OCI-LY3 (cell line): Measurements from ENCODE around the gene RAE1.

Source experiments
- H2AFZ ChIP-seq: fragments of 200-600, 300-600 bp; shearing (Covaris generic); 2 replicates; pipeline ENCODE4 v1.6.0; 2014; ENCODE audit warnings: antibody characterized with exemption, low read depth, low read length
- H3K27ac ChIP-seq: fragments of 200-600, 300-600 bp; sonication (generic); 2 replicates; pipeline ENCODE4 v1.5.1; 2014; ENCODE audit warnings: mild to moderate bottlenecking, low read length, moderate library complexity, mixed read lengths
- H3K27me3 ChIP-seq: fragments of 200-600, 300-600 bp; sonication (generic); 2 replicates; pipeline ENCODE4 v1.6.1; 2014; ENCODE audit warnings: low read depth, low read length, mixed read lengths
- H3K36me3 ChIP-seq: fragments of 200-600, 300-600 bp; sonication (generic); replicated peaks from 2 replicates; pipeline ENCODE3; 2014; ENCODE audit warnings: low read depth, low read length, mixed read lengths
- H3K4me1 ChIP-seq: fragments of 300-600, 200-600 bp; sonication (generic); 2 replicates; pipeline ENCODE4 v1.6.1; 2014; ENCODE audit warnings: low read length, mixed read lengths
- H3K4me2 ChIP-seq: fragments of 200-600, 300-600 bp; sonication (generic); 2 replicates; pipeline ENCODE4 v1.6.1; 2014; ENCODE audit warnings: low read length, mixed read lengths
- H3K4me3 ChIP-seq: fragments of 300-600, 200-600 bp; sonication (generic); 2 replicates; pipeline ENCODE4 v1.5.1; 2014; ENCODE audit warnings: antibody characterized with exemption, mild to moderate bottlenecking, low read length, moderate library complexity
- H3K79me2 ChIP-seq: fragments of 300-600, 200-600 bp; shearing (Covaris generic); 2 replicates; pipeline ENCODE4 v1.6.1; 2014; ENCODE audit warnings: mild to moderate bottlenecking, low read length, mixed read lengths
- H3K9ac ChIP-seq: fragments of 300-600, 200-600 bp; shearing (Covaris generic); 2 replicates; pipeline ENCODE4 v1.6.0; 2014; ENCODE audit warnings: mild to moderate bottlenecking, low read length, moderate library complexity
- H3K9me3 ChIP-seq: fragments of 200-600, 300-600 bp; shearing (Covaris generic); 2 replicates; pipeline ENCODE4 v1.6.1; 2014; ENCODE audit warnings: low read length, mixed read lengths; ENCODE audit not compliant: insufficient read depth
- H4K20me1 ChIP-seq: fragments of 200-600, 300-600 bp; sonication (generic); 2 replicates; pipeline ENCODE4 v1.6.1; 2016; ENCODE audit warnings: low read length, mixed read lengths; ENCODE audit not compliant: insufficient read depth
- EZH2phosphoT487 ChIP-seq: fragments of 200-600 bp; shearing (Covaris generic); IDR thresholded peaks from 2 replicates; pipeline ENCODE4 v1.6.1; 2018; ENCODE audit warnings: antibody characterized with exemption, mixed run types, low read depth
- TF ChIP-seq, protein P1 (sequence below): fragments of 200-600, 300-600 bp; sonication (generic); IDR thresholded peaks from 2 replicates; pipeline ENCODE4 v1.5.1; 2014; ENCODE audit warnings: antibody characterized with exemption, low read length, low read depth

The RAE1 gene

DNA sequence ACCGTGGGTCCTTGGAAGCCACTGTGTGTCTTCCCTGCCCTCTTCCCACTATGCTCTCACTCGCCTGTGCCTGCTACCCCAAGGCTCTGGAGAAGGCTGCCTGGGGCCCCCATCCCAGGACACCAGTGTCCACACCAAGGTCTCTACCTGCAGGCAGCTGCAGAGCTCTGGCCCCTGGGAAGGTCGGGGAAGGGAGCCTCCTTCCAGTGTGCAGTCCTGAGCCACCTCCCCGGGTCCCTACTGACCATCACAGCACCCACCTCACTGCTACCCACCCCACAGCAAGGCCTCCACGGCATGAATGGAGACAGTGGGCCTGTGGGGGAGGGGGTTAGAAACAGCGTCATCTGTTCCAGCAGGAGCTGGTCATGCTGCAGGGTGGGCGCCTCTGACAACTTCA is 75.8 kb downstream of the RAE1 start:
- TF ChIP-seq, protein P1, sequence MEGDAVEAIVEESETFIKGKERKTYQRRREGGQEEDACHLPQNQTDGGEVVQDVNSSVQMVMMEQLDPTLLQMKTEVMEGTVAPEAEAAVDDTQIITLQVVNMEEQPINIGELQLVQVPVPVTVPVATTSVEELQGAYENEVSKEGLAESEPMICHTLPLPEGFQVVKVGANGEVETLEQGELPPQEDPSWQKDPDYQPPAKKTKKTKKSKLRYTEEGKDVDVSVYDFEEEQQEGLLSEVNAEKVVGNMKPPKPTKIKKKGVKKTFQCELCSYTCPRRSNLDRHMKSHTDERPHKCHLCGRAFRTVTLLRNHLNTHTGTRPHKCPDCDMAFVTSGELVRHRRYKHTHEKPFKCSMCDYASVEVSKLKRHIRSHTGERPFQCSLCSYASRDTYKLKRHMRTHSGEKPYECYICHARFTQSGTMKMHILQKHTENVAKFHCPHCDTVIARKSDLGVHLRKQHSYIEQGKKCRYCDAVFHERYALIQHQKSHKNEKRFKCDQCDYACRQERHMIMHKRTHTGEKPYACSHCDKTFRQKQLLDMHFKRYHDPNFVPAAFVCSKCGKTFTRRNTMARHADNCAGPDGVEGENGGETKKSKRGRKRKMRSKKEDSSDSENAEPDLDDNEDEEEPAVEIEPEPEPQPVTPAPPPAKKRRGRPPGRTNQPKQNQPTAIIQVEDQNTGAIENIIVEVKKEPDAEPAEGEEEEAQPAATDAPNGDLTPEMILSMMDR: no peak
- TF ChIP-seq EZH2phosphoT487: no peak
- no peaks in the 10 kb centered on the region for H3K36me3 ChIP-seq
- H3K27ac ChIP-seq: no peak overlapping the region
- H4K20me1 ChIP-seq: no peaks in the 10 kb centered on the region
- no peaks in the 10 kb centered on the region for H3K79me2 ChIP-seq
- peaks cover 45% of the 10 kb centered on the region for H3K27me3 ChIP-seq
- no peak overlapping the region for H3K4me3 ChIP-seq
- peaks cover 36% of the 10 kb centered on the region for H3K4me1 ChIP-seq
- peak overlapping the region; percentile 2; the same call in 1 of the 2 replicates for H3K4me2 ChIP-seq
- no peak overlapping the region for H3K9ac ChIP-seq
- no peaks in the 10 kb centered on the region for H3K9me3 ChIP-seq
- H2AFZ ChIP-seq: no peak overlapping the region

DNA sequence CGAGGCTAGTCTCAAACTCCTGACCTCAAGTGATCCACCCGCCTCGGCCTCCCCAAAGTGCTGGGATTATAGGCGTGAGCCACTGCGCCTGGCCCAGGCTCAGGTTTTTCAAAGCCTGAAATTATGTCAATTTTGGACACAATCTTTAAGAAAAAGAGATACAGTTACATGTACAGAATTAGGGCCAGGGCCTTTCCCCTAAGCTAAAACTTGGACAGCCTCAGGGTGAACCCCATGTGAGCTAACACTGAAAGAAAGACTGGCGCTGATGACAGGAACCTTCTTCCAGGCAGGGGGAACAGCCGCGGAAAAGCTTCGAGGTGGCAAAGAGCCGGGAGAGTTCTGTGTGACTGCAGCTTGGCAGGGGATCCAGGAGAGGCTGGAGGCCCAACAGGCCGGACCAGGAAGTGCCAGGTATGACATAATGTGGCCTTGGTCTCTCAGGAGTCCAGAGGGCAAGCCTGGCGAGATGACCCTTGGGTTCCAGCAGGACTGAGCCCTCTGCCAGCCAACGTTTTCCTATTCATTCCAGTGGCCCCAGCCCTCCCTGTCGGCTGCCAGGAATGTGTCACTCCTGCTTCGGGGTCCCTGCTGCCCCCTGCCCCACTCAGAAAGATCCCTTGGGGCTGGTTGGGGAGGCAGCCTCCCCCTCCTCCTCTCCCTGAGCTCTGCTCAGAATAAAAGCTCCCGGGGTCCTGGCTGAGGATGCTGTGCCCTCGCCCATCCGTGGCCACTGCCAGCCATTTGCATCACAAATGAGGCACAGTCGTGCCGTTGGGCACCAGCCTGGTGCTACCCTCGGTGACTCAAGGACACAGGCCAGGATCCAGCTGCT is 77.5 kb downstream of the RAE1 start:
- H4K20me1 ChIP-seq: no peaks in the 10 kb centered on the region
- peaks cover 30% of the 10 kb centered on the region for H3K27me3 ChIP-seq
- H3K4me3 ChIP-seq: no peak overlapping the region
- H3K79me2 ChIP-seq: no peaks in the 10 kb centered on the region
- no peaks in the 10 kb centered on the region for H3K36me3 ChIP-seq
- no peak overlapping the region for H2AFZ ChIP-seq
- TF ChIP-seq, protein P1: no peak
- no peak for TF ChIP-seq EZH2phosphoT487
- peaks cover 49% of the 10 kb centered on the region for H3K4me1 ChIP-seq
- H3K27ac ChIP-seq: no peak overlapping the region
- H3K9me3 ChIP-seq: no peaks in the 10 kb centered on the region
- H3K4me2 ChIP-seq: no peak overlapping the region
- no peak overlapping the region for H3K9ac ChIP-seq
